ENCODE measurements around the gene ZDHHC16. TPM values are rescaled to one million over a fixed set of nuclear protein-coding genes. Genes with fewer than 3 reads are reported as not detected.

ZDHHC16 gene
- total RNA-seq, 1 experiment from 2014 or later = 63.3 TPM

Other genes with a start within 250 kb of the ZDHHC16 start
- gene ARHGAP19, start 153.5 kb upstream of the ZDHHC16 start, total RNA-seq (2014; rRNA removed; shearing (Covaris generic)) = 12.4 and 12.7 TPM in 2 replicates
- 1.1 and 2.9 TPM in 2 replicates for gene FRAT1, start 126.9 kb upstream of the ZDHHC16 start, total RNA-seq (2014; rRNA removed; shearing (Covaris generic))
- 6.7 and 10.0 TPM in 2 replicates for gene FRAT2, start 111.4 kb upstream of the ZDHHC16 start, total RNA-seq (2014; rRNA removed; shearing (Covaris generic))
- 10.2 and 19.3 TPM in 2 replicates for gene RRP12, start 44.8 kb upstream of the ZDHHC16 start, total RNA-seq (2014; rRNA removed; shearing (Covaris generic))
- 949 and 1,198 TPM in 2 replicates for gene PGAM1, start 20.0 kb upstream of the ZDHHC16 start, total RNA-seq (2014; rRNA removed; shearing (Covaris generic))
- 68.9 and 69.3 TPM in 2 replicates for gene EXOSC1, start 169 bp upstream of the ZDHHC16 start, total RNA-seq (2014; rRNA removed; shearing (Covaris generic))
- gene MMS19, start 52.2 kb downstream of the ZDHHC16 start, total RNA-seq (2014; rRNA removed; shearing (Covaris generic)) = 68.0 and 71.8 TPM in 2 replicates
- gene UBTD1, start 52.7 kb downstream of the ZDHHC16 start, total RNA-seq (2014; rRNA removed; shearing (Covaris generic)) = 21.8 and 40.5 TPM in 2 replicates
- gene ANKRD2, start 126.6 kb downstream of the ZDHHC16 start, total RNA-seq (2014; rRNA removed; shearing (Covaris generic)) = not detected in 2 replicates
- 0.12 and 0.71 TPM in 2 replicates for gene HOGA1, start 138.2 kb downstream of the ZDHHC16 start, total RNA-seq (2014; rRNA removed; shearing (Covaris generic))
- gene C10orf62, start 143.5 kb downstream of the ZDHHC16 start, total RNA-seq (2014; rRNA removed; shearing (Covaris generic)) = not detected in 2 replicates
- gene MORN4, start 187.3 kb downstream of the ZDHHC16 start, total RNA-seq (2014; rRNA removed; shearing (Covaris generic)) = 3.8 and 5.9 TPM in 2 replicates
- 23.9 and 31.2 TPM in 2 replicates for gene PI4K2A, start 194.5 kb downstream of the ZDHHC16 start, total RNA-seq (2014; rRNA removed; shearing (Covaris generic))
- 13.3 and 20.6 TPM in 2 replicates for gene AVPI1, start 241.1 kb downstream of the ZDHHC16 start, total RNA-seq (2014; rRNA removed; shearing (Covaris generic))